Islet of Langerhans (tissue), 1 donor: ENCODE results near the gene KLF13.

Source experiments
- FAIRE-seq: peaks from one replicate; lab custom pipeline; 2011; peaks lifted over from hg19 to GRCh38; lab: Jason Lieb, UNC

The KLF13 gene

GRCh38 chr15:31300208-31300661, 26.4 kb upstream of the KLF13 start:
- FAIRE-seq, result no peak

GRCh38 chr15:31300981-31301672, 25.5 kb upstream of the KLF13 start:
- FAIRE-seq, result no peak

- FAIRE-seq, result no peak
Observed at GRCh38 chr15:31301673-31301990, 25.0 kb upstream of the KLF13 start.

GRCh38 chr15:31302029-31302657, 24.5 kb upstream of the KLF13 start:
- no peak for FAIRE-seq

- FAIRE-seq, result no peak
Observed at GRCh38 chr15:31302778-31303725, 23.6 kb upstream of the KLF13 start.

GRCh38 chr15:31303726-31304648, 22.6 kb upstream of the KLF13 start:
- no peak for FAIRE-seq

- FAIRE-seq, result no peak
Observed at GRCh38 chr15:31304751-31305365, 21.8 kb upstream of the KLF13 start.

GRCh38 chr15:31305375-31305774, 21.3 kb upstream of the KLF13 start:
- no peak for FAIRE-seq

- FAIRE-seq, result no peak
Observed at GRCh38 chr15:31305796-31306425, 20.7 kb upstream of the KLF13 start.

GRCh38 chr15:31306426-31307269, 20.0 kb upstream of the KLF13 start:
- FAIRE-seq, result no peak

GRCh38 chr15:31307270-31308184, 19.1 kb upstream of the KLF13 start:
- no peak for FAIRE-seq

GRCh38 chr15:31308185-31308639, 18.4 kb upstream of the KLF13 start:
- FAIRE-seq, result no peak

- FAIRE-seq, result no peak
Observed at GRCh38 chr15:31309893-31310606, 16.6 kb upstream of the KLF13 start.

- no peak for FAIRE-seq
Observed at GRCh38 chr15:31311735-31312619, 14.7 kb upstream of the KLF13 start.

- no peak for FAIRE-seq
Observed at GRCh38 chr15:31313223-31313622, 13.4 kb upstream of the KLF13 start.

- no peak for FAIRE-seq
Observed at GRCh38 chr15:31314380-31314779, 12.3 kb upstream of the KLF13 start.

GRCh38 chr15:31316135-31316795, 10.4 kb upstream of the KLF13 start:
- FAIRE-seq, result no peak
